Measurements from ENCODE around the gene REV3L.
"Not testable (repeated sequence)": the region's sequence is repeated elsewhere in the genome, so short reads cannot be mapped to it uniquely, and the experiment has no call there.

Gene REV3L

GRCh38 chr6:111260570-111261298, 222.3 kb downstream of the REV3L start:
- DNase-seq (ENCODE audit: low read depth in 2 of 2), result no peak

- peak; percentile 98 to 99 for DNase-seq (ENCODE audit: low read depth in 2 of 2)
Observed at GRCh38 chr6:111259089-111259831, 223.8 kb downstream of the REV3L start.

GRCh38 chr6:111258615-111259088, 224.4 kb downstream of the REV3L start:
- no peak for DNase-seq (ENCODE audit: low read depth in 2 of 2)

- no peak for DNase-seq (ENCODE audit: low read depth in 2 of 2)
Observed at GRCh38 chr6:111258010-111258409, 225.0 kb downstream of the REV3L start.

- no peak for DNase-seq (ENCODE audit: low read depth in 2 of 2)
Observed at GRCh38 chr6:111256646-111257045, 226.4 kb downstream of the REV3L start.

GRCh38 chr6:111255838-111256237, 227.2 kb downstream of the REV3L start:
- DNase-seq (ENCODE audit: low read depth in 2 of 2), result not testable (repeated sequence)

- no peak for DNase-seq (ENCODE audit: low read depth in 2 of 2)
Observed at GRCh38 chr6:111254779-111255166, 228.2 kb downstream of the REV3L start.

GRCh38 chr6:111254004-111254778, 228.8 kb downstream of the REV3L start:
- no peak for DNase-seq (ENCODE audit: low read depth in 2 of 2)

- DNase-seq (ENCODE audit: low read depth in 2 of 2), result no peak
Observed at GRCh38 chr6:111252726-111253125, 230.3 kb downstream of the REV3L start.

GRCh38 chr6:111250791-111251354, 232.1 kb downstream of the REV3L start:
- DNase-seq (ENCODE audit: low read depth in 2 of 2), result no peak

All from stimulated activated CD8-positive, alpha-beta memory T cell treated with anti-CD3 and anti-CD28 coated beads, Interleukin-2, amount 100 ng/mL, for 1 hour (primary cell).